DOHH2 (cell line): ENCODE results near the gene KRT14.

Source experiments
- H3F3A ChIP-seq: fragments of 200-600 bp; sonication (generic), shearing (Covaris generic); 2 replicates; pipeline ENCODE4 v1.6.0; 2016; ENCODE audit warnings: antibody characterized with exemption, mild to moderate bottlenecking; ENCODE audit not compliant: control insufficient read depth, insufficient read depth
- H3K27ac ChIP-seq: fragments of 200-600 bp; sonication (generic); 2 replicates; pipeline ENCODE4 v1.5.1; 2014; ENCODE audit warnings: low read depth, mild to moderate bottlenecking, low read length, moderate library complexity
- H3K27me3 ChIP-seq: fragments of 200-600 bp; sonication (generic); 2 replicates; pipeline ENCODE4 v1.6.1; 2014; ENCODE audit warnings: mild to moderate bottlenecking, low read length, mixed read lengths; ENCODE audit not compliant: control insufficient read depth
- H3K36me3 ChIP-seq: fragments of 200-600 bp; sonication (generic); 2 replicates; pipeline ENCODE4 v1.6.1; 2014; ENCODE audit warnings: mild to moderate bottlenecking, low read length, moderate library complexity, mixed read lengths; ENCODE audit not compliant: control insufficient read depth
- H3K4me1 ChIP-seq: fragments of 200-600 bp; sonication (generic); 2 replicates; pipeline ENCODE4 v1.6.1; 2014; ENCODE audit warnings: mild to moderate bottlenecking, low read length, mixed read lengths; ENCODE audit not compliant: control insufficient read depth
- H3K4me2 ChIP-seq: fragments of 200-600 bp; sonication (generic); 2 replicates; pipeline ENCODE4 v1.6.0; 2014; ENCODE audit warnings: mild to moderate bottlenecking, low read length, moderate library complexity
- H3K4me3 ChIP-seq: fragments of 200-600 bp; sonication (generic); 2 replicates; pipeline ENCODE4 v1.5.1; 2014; ENCODE audit warnings: mild to moderate bottlenecking, low read length, mixed read lengths
- H3K79me2 ChIP-seq: fragments of 200-600 bp; sonication (generic); 2 replicates; pipeline ENCODE4 v1.6.1; 2014; ENCODE audit warnings: mild to moderate bottlenecking, low read length, mixed read lengths; ENCODE audit not compliant: control insufficient read depth
- H3K9me2 ChIP-seq: fragments of 200-600 bp; sonication (generic); replicated peaks from 2 replicates; pipeline ENCODE4 v1.6.1; 2014; ENCODE audit warnings: mild to moderate bottlenecking, low read length, mixed read lengths; ENCODE audit not compliant: control insufficient read depth
- H3K9me3 ChIP-seq: fragments of 200-600 bp; sonication (generic); 2 replicates; pipeline ENCODE4 v1.6.1; 2014; ENCODE audit warnings: antibody characterized with exemption, low read length, mixed read lengths; ENCODE audit not compliant: control insufficient read depth, insufficient read depth
- H4K20me1 ChIP-seq: fragments of 200-600 bp; sonication (generic); 2 replicates; pipeline ENCODE4 v1.6.0; 2014; ENCODE audit warnings: low read depth, mild to moderate bottlenecking, antibody characterized with exemption, low read length, moderate library complexity; ENCODE audit not compliant: control insufficient read depth, insufficient read depth
- EZH2phosphoT487 ChIP-seq: fragments of 200-600 bp; sonication (generic); IDR thresholded peaks from 2 replicates; pipeline ENCODE4 v1.6.1; 2017; ENCODE audit warnings: borderline replicate concordance, mild to moderate bottlenecking, antibody characterized with exemption, low read length, moderate library complexity, mixed read lengths
- TF ChIP-seq, protein P1 (sequence below): fragments of 200-600 bp; sonication (generic); IDR thresholded peaks from one replicate; pipeline ENCODE4 v1.5.1; 2014; ENCODE audit warnings: antibody characterized with exemption, mild to moderate bottlenecking, low read depth, low read length; ENCODE audit not compliant: poor library complexity, severe bottlenecking

The KRT14 gene

GRCh38 chr17:41594363-41594915 is 7.7 kb upstream of the KRT14 start:
- no peaks in the 10 kb centered on the region for H3K9me2 ChIP-seq
- no peaks in the 10 kb centered on the region for H3F3A ChIP-seq
- H3K9me3 ChIP-seq = no peaks in the 10 kb centered on the region
- no peaks in the 10 kb centered on the region for H4K20me1 ChIP-seq
- H3K27me3 ChIP-seq = 0 out of 2 replicates have a peak, but pooled peaks cover 3% of the 10 kb centered on the region
- no peak overlapping the region for H3K27ac ChIP-seq
- no peak for TF ChIP-seq EZH2phosphoT487
- TF ChIP-seq, protein P1, sequence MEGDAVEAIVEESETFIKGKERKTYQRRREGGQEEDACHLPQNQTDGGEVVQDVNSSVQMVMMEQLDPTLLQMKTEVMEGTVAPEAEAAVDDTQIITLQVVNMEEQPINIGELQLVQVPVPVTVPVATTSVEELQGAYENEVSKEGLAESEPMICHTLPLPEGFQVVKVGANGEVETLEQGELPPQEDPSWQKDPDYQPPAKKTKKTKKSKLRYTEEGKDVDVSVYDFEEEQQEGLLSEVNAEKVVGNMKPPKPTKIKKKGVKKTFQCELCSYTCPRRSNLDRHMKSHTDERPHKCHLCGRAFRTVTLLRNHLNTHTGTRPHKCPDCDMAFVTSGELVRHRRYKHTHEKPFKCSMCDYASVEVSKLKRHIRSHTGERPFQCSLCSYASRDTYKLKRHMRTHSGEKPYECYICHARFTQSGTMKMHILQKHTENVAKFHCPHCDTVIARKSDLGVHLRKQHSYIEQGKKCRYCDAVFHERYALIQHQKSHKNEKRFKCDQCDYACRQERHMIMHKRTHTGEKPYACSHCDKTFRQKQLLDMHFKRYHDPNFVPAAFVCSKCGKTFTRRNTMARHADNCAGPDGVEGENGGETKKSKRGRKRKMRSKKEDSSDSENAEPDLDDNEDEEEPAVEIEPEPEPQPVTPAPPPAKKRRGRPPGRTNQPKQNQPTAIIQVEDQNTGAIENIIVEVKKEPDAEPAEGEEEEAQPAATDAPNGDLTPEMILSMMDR = no peak
- H3K79me2 ChIP-seq = no peaks in the 10 kb centered on the region
- H3K4me2 ChIP-seq = no peak overlapping the region
- H3K4me1 ChIP-seq = no peaks in the 10 kb centered on the region
- no peak overlapping the region for H3K4me3 ChIP-seq
- no peaks in the 10 kb centered on the region for H3K36me3 ChIP-seq

GRCh38 chr17:41593306-41593981 is 6.7 kb upstream of the KRT14 start:
- H3K9me3 ChIP-seq = no peaks in the 10 kb centered on the region
- TF ChIP-seq, protein P1 = no peak
- TF ChIP-seq EZH2phosphoT487 = no peak
- H3K4me3 ChIP-seq = no peak overlapping the region
- H4K20me1 ChIP-seq = no peaks in the 10 kb centered on the region
- no peak overlapping the region for H3K4me2 ChIP-seq
- H3K9me2 ChIP-seq = no peaks in the 10 kb centered on the region
- no peak overlapping the region for H3K27ac ChIP-seq
- 0 out of 2 replicates have a peak, but pooled peaks cover 3% of the 10 kb centered on the region for H3K27me3 ChIP-seq
- no peaks in the 10 kb centered on the region for H3K4me1 ChIP-seq
- no peaks in the 10 kb centered on the region for H3F3A ChIP-seq
- H3K36me3 ChIP-seq = no peaks in the 10 kb centered on the region
- H3K79me2 ChIP-seq = no peaks in the 10 kb centered on the region

GRCh38 chr17:41592601-41593305 is 6.1 kb upstream of the KRT14 start:
- no peaks in the 10 kb centered on the region for H3K79me2 ChIP-seq
- no peaks in the 10 kb centered on the region for H3K9me3 ChIP-seq
- no peaks in the 10 kb centered on the region for H3K4me1 ChIP-seq
- no peaks in the 10 kb centered on the region for H3F3A ChIP-seq
- 0 out of 2 replicates have a peak, but pooled peaks cover 3% of the 10 kb centered on the region for H3K27me3 ChIP-seq
- H3K36me3 ChIP-seq = no peaks in the 10 kb centered on the region
- no peaks in the 10 kb centered on the region for H4K20me1 ChIP-seq
- no peaks in the 10 kb centered on the region for H3K9me2 ChIP-seq
- H3K27ac ChIP-seq = no peak overlapping the region
- no peak overlapping the region for H3K4me2 ChIP-seq
- no peak for TF ChIP-seq EZH2phosphoT487
- TF ChIP-seq, protein P1 = no peak
- H3K4me3 ChIP-seq = no peak overlapping the region
